Activated CD4-positive, alpha-beta T cell treated with anti-CD3 and anti-CD28 coated beads, Interleukin-2, Interleukin-6, amounts not matched to agents 100 ng/mL and 50 ng/mL, durations not matched to agents 16 hours and 8 hours (primary cell): Measurements from ENCODE around the gene MAFB.

ENCODE experiments used
- DNase-seq: peaks from one replicate; pipeline ENCODE4 v3.0.0-alpha.2; 2020

Gene MAFB

GRCh38 chr20:40652441-40652987 lies 36.5 kb downstream of the MAFB start:
- DNase-seq = no peak

GRCh38 chr20:40651151-40651550 lies 37.9 kb downstream of the MAFB start:
- no peak for DNase-seq

- DNase-seq = no peak
Observed at GRCh38 chr20:40650707-40651106, 38.3 kb downstream of the MAFB start.

GRCh38 chr20:40648210-40649072 lies 40.6 kb downstream of the MAFB start:
- DNase-seq = no peak

GRCh38 chr20:40646813-40647212 lies 42.2 kb downstream of the MAFB start:
- no peak for DNase-seq

- no peak for DNase-seq
Observed at GRCh38 chr20:40646361-40646760, 42.7 kb downstream of the MAFB start.

- no peak for DNase-seq
Observed at GRCh38 chr20:40644863-40645262, 44.2 kb downstream of the MAFB start.

- no peak for DNase-seq
Observed at GRCh38 chr20:40643891-40644290, 45.1 kb downstream of the MAFB start.

- no peak for DNase-seq
Observed at GRCh38 chr20:40641809-40642208, 47.2 kb downstream of the MAFB start.

- DNase-seq = no peak
Observed at GRCh38 chr20:40641202-40641601, 47.8 kb downstream of the MAFB start.

GRCh38 chr20:40640667-40641066 lies 48.4 kb downstream of the MAFB start:
- DNase-seq = no peak

- DNase-seq = no peak
Observed at GRCh38 chr20:40639676-40640355, 49.2 kb downstream of the MAFB start.

GRCh38 chr20:40639132-40639531 lies 49.9 kb downstream of the MAFB start:
- DNase-seq = no peak

GRCh38 chr20:40638414-40638813 lies 50.6 kb downstream of the MAFB start:
- DNase-seq = no peak

- DNase-seq = no peak
Observed at GRCh38 chr20:40637176-40637575, 51.9 kb downstream of the MAFB start.

GRCh38 chr20:40636486-40636885 lies 52.5 kb downstream of the MAFB start:
- no peak for DNase-seq

GRCh38 chr20:40635971-40636370 lies 53.1 kb downstream of the MAFB start:
- no peak for DNase-seq
